SW480 (cell line): ENCODE results near the gene NPAS4.
"Not testable (repeated sequence)": the region's sequence is repeated elsewhere in the genome, so short reads cannot be mapped to it uniquely, and the experiment has no call there.

Experiments
- DNase-seq: peaks from one replicate; pipeline ENCODE4 v3.0.0-alpha.2; 2016; ENCODE audit warnings: low spot score

Gene NPAS4

GRCh38 chr11:66418168-66418985 lies 2.5 kb upstream of the NPAS4 start:
- peak; percentile 87 for DNase-seq

GRCh38 chr11:66418986-66419308 lies 1.9 kb upstream of the NPAS4 start:
- DNase-seq: no peak

GRCh38 chr11:66419825-66420224 lies 1.0 kb upstream of the NPAS4 start:
- no peak for DNase-seq

- peak; percentile 81 for DNase-seq
These were observed 814 bp downstream of the NPAS4 start for GRCh38 chr11:66421492-66422205.

- no peak for DNase-seq
These were observed 5.5 kb downstream of the NPAS4 start for GRCh38 chr11:66426314-66426713.

GRCh38 chr11:66428933-66429332 lies 8.1 kb downstream of the NPAS4 start:
- no peak for DNase-seq

- DNase-seq: peak; percentile 66
These were observed 9.3 kb downstream of the NPAS4 start for GRCh38 chr11:66429983-66430602.

- DNase-seq: not testable (repeated sequence)
These were observed 10.5 kb downstream of the NPAS4 start for GRCh38 chr11:66431287-66431686.

GRCh38 chr11:66431871-66432329 lies 11.1 kb downstream of the NPAS4 start:
- not testable (repeated sequence) for DNase-seq

- no peak for DNase-seq
These were observed 11.8 kb downstream of the NPAS4 start for GRCh38 chr11:66432597-66432996.

- DNase-seq: no peak
These were observed 17.2 kb downstream of the NPAS4 start for GRCh38 chr11:66437979-66438503.

GRCh38 chr11:66438504-66439466 lies 17.9 kb downstream of the NPAS4 start, which contains the start of gene MRPL11:
TSS of gene MRPL11 (minus strand) at chr11:66438848. CDS start at chr11:66438754, 94 bp downstream.
- peak; percentile 96 for DNase-seq

GRCh38 chr11:66440101-66440939 lies 19.5 kb downstream of the NPAS4 start:
- DNase-seq: not testable (repeated sequence)

GRCh38 chr11:66440940-66441282 lies 20.1 kb downstream of the NPAS4 start:
- DNase-seq: not testable (repeated sequence)

- peak; percentile 55 for DNase-seq
These were observed 22.8 kb downstream of the NPAS4 start for GRCh38 chr11:66443602-66444001.

- no peak for DNase-seq
These were observed 26.2 kb downstream of the NPAS4 start for GRCh38 chr11:66447012-66447411.

- DNase-seq: no peak
These were observed 27.7 kb downstream of the NPAS4 start for GRCh38 chr11:66448523-66448922.

- DNase-seq: no peak
These were observed 29.7 kb downstream of the NPAS4 start for GRCh38 chr11:66450560-66450959.

GRCh38 chr11:66451663-66452062 lies 30.8 kb downstream of the NPAS4 start:
- no peak for DNase-seq

- no peak for DNase-seq
These were observed 33.4 kb downstream of the NPAS4 start for GRCh38 chr11:66454247-66454646.

- DNase-seq: no peak
These were observed 34.0 kb downstream of the NPAS4 start for GRCh38 chr11:66454828-66455227.
